Measurements from ENCODE around the gene CCDC141.
"Not testable (repeated sequence)": the region's sequence is repeated elsewhere in the genome, so short reads cannot be mapped to it uniquely, and the experiment has no call there.

CCDC141 gene

GRCh38 chr2:179049546-179050311 lies at the start of gene CCDC141:
Gene CCDC141 (minus strand): TSS chr2:179050137. CDS start chr2:179049941, 196 bp downstream.
- DNase-seq (ENCODE audit: low read depth in 3 of 3) = no peak

- DNase-seq (ENCODE audit: low read depth in 3 of 3) = no peak
These were observed 48.2 kb upstream of the CCDC141 start for GRCh38 chr2:179098080-179098689.

- DNase-seq (ENCODE audit: low read depth in 3 of 3) = no peak
These were observed 47.2 kb upstream of the CCDC141 start for GRCh38 chr2:179097131-179097530.

- no peak for DNase-seq (ENCODE audit: low read depth in 3 of 3)
These were observed 46.2 kb upstream of the CCDC141 start for GRCh38 chr2:179096090-179096489.

- DNase-seq (ENCODE audit: low read depth in 3 of 3) = not testable (repeated sequence)
These were observed 43.0 kb upstream of the CCDC141 start for GRCh38 chr2:179092912-179093311.

- no peak for DNase-seq (ENCODE audit: low read depth in 3 of 3)
These were observed 32.8 kb upstream of the CCDC141 start for GRCh38 chr2:179082697-179083096.

- DNase-seq (ENCODE audit: low read depth in 3 of 3) = no peak
These were observed 32.0 kb upstream of the CCDC141 start for GRCh38 chr2:179081954-179082353.

- no peak for DNase-seq (ENCODE audit: low read depth in 3 of 3)
These were observed 22.6 kb upstream of the CCDC141 start for GRCh38 chr2:179072527-179072926.

- no peak for DNase-seq (ENCODE audit: low read depth in 3 of 3)
These were observed 21.9 kb upstream of the CCDC141 start for GRCh38 chr2:179071810-179072355.

- no peak for DNase-seq (ENCODE audit: low read depth in 3 of 3)
These were observed 21.0 kb upstream of the CCDC141 start for GRCh38 chr2:179070895-179071294.

GRCh38 chr2:179069685-179070084 lies 19.7 kb upstream of the CCDC141 start:
- DNase-seq (ENCODE audit: low read depth in 3 of 3) = no peak

- DNase-seq (ENCODE audit: low read depth in 3 of 3) = no peak
These were observed 19.2 kb upstream of the CCDC141 start for GRCh38 chr2:179068991-179069643.

- no peak for DNase-seq (ENCODE audit: low read depth in 3 of 3)
These were observed 9.2 kb upstream of the CCDC141 start for GRCh38 chr2:179059026-179059700.

- no peak for DNase-seq (ENCODE audit: low read depth in 3 of 3)
These were observed 7.8 kb upstream of the CCDC141 start for GRCh38 chr2:179057737-179058136.

GRCh38 chr2:179053568-179053967 lies 3.6 kb upstream of the CCDC141 start:
- not testable (repeated sequence) for DNase-seq (ENCODE audit: low read depth in 3 of 3)

GRCh38 chr2:179051250-179051649 lies 1.3 kb upstream of the CCDC141 start:
- no peak for DNase-seq (ENCODE audit: low read depth in 3 of 3)

- no peak for DNase-seq (ENCODE audit: low read depth in 3 of 3)
These were observed 818 bp upstream of the CCDC141 start for GRCh38 chr2:179050755-179051154.

GRCh38 chr2:179049203-179049545 lies 763 bp downstream of the CCDC141 start:
- DNase-seq (ENCODE audit: low read depth in 3 of 3) = no peak

GRCh38 chr2:179048099-179048498 lies 1.8 kb downstream of the CCDC141 start:
- DNase-seq (ENCODE audit: low read depth in 3 of 3) = no peak

- not testable (repeated sequence) for DNase-seq (ENCODE audit: low read depth in 3 of 3)
These were observed 4.3 kb downstream of the CCDC141 start for GRCh38 chr2:179045602-179046001.

GRCh38 chr2:179044500-179044899 lies 5.4 kb downstream of the CCDC141 start:
- DNase-seq (ENCODE audit: low read depth in 3 of 3) = no peak

- DNase-seq (ENCODE audit: low read depth in 3 of 3) = no peak
These were observed 12.1 kb downstream of the CCDC141 start for GRCh38 chr2:179037807-179038206.

All from stimulated activated CD4-positive, alpha-beta T cell treated with anti-CD3 and anti-CD28 coated beads, TNF-alpha, amount 100 ng/mL, for 4 hours (primary cell).